HTR-8/SVneo (cell line): ENCODE data around the gene TSPAN9.

Source experiments
- DNase-seq: peaks from one replicate; pipeline ENCODE4 v3.0.0; 2011; ENCODE audit warnings: low spot score, mixed read lengths; ENCODE audit not compliant: insufficient read length
- FAIRE-seq: peaks from 2 replicates; lab custom pipeline; 2011; peaks lifted over from hg19 to GRCh38; lab: Jason Lieb, UNC

Gene TSPAN9

DNA sequence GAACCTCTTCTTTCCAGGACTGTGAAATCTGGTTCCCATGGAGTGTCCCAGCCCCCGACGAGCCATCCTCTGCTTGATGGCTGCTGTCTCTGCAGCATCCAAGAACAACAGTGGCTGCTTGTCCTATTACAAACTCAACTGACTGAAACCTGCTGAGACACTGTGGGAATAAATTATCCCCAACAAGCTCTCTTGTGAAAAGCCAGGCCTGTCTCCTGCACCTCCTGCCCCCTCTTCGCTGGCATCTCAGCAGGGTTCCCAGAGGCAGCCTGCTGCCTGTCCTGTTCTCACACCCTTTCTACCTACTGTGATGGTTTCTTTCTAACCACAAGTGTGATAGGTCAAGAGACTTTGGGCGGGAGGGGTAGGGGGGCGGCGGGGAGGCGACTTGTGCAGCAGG lies 180.2 kb downstream of the TSPAN9 start:
- DNase-seq, result no peak
- no peak for FAIRE-seq

DNA sequence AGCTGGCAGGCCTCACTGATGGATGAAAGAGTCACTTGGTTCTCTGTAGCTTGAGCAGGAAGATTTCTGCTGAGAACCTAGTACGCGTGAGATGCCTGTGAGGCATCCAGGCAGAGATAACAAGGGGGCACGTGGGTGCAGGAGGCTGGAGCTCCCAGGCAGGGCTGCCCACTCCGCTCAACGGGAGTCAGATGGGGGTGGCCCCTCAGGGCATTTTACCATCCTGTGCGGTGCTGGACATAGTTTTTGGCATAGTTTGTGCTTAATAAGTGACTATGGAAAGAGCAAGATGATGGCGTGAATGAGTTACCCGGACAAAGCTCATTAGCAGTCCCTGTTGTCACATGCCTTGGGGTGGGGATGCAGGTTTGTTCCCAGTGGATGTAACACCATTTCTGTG lies 182.8 kb downstream of the TSPAN9 start:
- no peak for DNase-seq
- FAIRE-seq, result no peak

DNA sequence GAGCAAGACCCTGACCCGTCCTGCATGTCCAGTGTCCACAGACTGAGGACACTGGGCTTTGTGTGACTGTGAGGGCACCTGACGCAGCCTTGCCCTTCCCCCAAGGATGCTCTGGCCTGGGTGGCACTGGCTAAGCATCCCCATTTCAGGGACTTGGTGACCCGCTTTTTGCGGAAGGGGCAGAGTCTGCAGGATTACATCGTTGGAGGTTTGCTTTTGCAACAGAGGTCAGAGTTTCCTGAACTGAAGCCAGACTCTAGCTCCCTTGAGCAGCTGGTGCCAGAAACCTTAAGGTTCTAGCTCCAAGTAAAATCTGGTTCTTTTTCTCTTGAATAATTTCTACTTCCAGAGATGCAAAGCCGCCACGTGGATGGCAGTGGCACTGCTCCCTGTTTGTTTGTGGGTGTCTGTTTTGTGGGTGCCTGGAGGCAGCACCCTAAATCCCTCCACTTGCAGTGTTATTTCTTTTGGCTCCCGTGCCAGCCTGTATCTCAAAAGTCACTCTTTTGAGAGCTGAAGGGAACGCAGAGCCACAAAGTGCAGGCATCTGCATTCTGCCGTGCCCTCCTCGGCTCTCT lies 184.7 kb downstream of the TSPAN9 start:
- no peak for FAIRE-seq
- DNase-seq, result no peak

DNA sequence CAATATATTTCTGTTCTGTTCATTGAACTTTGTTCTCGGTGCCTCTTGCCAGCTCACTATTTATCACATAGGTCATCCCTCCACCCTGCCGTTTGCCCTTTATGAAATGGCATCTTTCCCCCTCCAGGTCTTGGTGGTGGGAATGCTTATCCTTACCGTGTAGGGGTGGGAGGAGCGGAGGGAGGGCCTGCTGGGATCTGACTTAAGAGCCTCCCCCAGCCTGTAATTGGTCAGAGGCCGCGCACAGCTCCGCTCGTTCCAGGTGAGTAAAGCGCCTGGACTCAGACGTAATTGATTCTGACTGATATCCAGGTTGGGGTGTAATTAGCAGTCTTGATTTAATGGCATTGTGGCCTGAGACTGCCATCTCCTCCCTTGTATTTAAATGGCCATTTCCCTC lies 185.3 kb downstream of the TSPAN9 start:
- no peak for DNase-seq
- FAIRE-seq, result no peak

DNA sequence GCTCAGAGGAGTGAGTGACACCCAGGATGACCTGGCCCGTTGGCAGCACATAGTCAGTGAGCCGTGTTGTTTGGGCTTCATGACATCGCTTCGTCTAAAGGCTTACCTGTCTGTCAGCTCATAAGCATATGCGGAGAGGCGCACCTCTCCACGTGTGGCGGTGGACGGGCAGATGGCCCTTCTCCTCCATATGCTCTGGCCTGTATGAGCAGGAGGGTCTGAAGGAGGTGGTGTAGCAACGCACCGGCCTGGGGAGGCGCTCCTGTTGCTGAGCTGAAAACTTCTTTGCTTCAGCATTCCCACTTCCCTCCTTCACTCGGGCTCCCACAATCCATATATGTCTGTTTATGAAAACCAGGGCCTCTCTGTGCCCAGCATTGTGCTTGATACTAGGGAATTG lies 186.1 kb downstream of the TSPAN9 start:
- DNase-seq, result no peak
- no peak for FAIRE-seq

DNA sequence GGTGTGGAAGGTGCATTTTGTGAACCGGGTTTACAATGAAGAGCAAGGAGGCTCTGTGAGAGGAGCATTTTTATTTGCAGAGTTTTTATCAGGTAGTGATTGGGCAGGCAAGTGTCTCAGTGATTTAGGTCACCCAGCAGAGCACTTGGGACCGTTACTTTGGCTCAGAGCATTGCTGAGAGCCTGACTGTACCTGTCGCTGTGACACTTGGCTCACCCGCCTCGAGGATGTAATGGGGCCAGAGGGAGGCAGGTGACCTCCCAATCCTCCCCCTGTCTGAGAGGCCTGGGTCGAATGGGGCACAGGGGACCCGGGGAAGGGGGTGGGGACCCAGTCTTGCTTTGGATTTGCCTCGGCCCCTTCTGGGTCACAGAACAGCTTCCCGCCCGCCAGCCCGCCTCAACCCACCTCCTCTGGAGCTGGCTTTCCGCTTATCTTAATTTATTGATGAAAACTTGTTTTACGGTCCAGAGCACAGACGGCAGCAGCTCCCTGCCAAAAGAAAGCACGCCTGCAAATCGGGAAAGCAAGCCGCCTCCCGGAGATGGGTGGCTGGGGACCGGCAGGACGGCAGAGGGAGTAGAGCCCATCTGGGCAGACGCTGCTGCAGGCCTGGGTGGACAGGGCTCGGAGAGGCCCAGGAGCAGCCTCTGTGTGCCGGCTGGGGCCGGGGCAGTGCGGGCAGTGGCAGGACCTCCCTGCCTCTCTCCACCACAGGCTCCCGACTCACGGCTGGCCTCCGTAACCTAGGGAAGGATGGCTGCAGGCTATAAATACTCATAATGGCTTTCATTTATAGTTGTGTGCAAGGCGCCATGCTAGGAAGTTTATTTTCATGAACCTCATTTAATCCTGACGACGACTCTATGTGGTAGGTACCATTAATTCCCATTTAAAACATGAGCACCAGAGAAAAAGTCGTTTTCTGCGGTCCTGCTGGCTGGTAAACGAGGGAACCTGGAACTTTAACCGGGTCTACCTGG lies 187.1 kb downstream of the TSPAN9 start:
- FAIRE-seq, result no peak
- DNase-seq, result no peak

GRCh38 chr12:3265406-3265805 lies 188.2 kb downstream of the TSPAN9 start:
- DNase-seq (no peak), FAIRE-seq (no peak)

GRCh38 chr12:3266638-3267037 lies 189.5 kb downstream of the TSPAN9 start:
- FAIRE-seq (no peak), DNase-seq (no peak)

DNA sequence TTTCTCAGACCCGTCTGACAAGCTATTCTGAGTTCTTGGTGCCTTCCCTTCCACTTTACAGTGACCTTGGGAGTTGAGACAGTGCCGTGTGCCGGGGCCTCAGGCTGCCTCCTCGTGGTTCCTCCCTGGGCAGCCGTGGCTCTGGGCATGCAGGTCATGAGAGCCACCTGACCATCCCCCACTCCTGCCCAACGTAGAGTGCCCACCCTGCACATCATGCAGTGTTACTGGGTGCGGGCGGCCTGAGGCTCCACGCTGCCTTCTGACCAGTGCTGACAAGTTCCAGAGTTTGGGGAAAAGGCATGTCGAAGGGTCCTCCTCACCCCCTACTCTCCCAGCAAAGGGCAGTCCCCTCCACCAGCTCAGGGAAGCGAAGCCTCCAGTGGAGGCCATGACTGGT lies 190.5 kb downstream of the TSPAN9 start:
- DNase-seq (no peak), FAIRE-seq (no peak)

GRCh38 chr12:3269594-3269993 lies 192.4 kb downstream of the TSPAN9 start:
- DNase-seq (no peak), FAIRE-seq (no peak)

GRCh38 chr12:3271146-3271545 lies 194.0 kb downstream of the TSPAN9 start:
- DNase-seq (no peak), FAIRE-seq (no peak)

- DNase-seq (no peak), FAIRE-seq (no peak)
Measured at GRCh38 chr12:3271639-3272038, 194.5 kb downstream of the TSPAN9 start.

DNA sequence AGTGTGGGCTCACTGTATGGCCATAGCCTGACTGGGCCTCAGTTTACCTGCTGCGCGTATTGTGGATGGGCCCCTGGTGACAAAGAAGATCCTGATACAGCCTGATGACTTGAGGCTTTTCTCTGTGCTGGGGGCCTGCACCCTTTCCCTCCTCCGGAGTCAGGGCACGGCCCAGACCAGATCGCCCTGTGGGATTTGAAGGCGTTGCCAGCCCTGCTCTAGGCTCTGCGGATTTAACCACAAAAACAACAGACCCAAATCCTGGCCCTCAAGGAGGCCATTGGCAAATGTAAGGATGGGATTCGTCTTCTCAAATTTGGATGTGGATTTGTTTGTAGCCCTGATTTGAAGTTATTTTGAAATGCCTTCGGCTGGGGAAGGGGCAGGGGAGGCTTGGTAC lies 195.8 kb downstream of the TSPAN9 start:
- FAIRE-seq, result no peak
- no peak for DNase-seq

GRCh38 chr12:3273409-3273853 lies 196.3 kb downstream of the TSPAN9 start:
- DNase-seq (peak; percentile 63), FAIRE-seq (peak; percentile 90)

DNA sequence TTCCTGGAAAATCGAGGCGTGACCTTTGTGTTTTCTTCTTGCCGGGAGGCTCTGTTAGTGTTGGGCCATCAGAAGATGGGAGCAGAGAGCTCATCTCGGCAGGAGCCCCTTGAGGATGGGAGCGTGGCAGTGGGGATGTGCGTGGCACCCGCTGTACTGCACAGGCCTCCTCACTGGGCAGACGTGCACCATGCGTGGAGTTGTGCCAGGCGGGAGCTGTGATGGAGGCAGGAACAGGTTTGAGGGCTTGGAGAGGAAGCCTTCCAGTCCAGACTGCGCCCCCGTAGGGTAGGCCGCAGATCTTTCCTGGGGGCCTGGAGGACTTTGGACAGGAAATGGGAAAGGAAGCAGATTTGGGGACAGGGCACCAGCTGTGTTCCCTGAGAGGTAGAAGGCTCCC lies 197.5 kb downstream of the TSPAN9 start:
- FAIRE-seq (peak; percentile 23), DNase-seq (no peak)

GRCh38 chr12:3275171-3276041 lies 198.2 kb downstream of the TSPAN9 start:
- FAIRE-seq, result peak; percentile 87
- DNase-seq, result peak; percentile 95

- DNase-seq (no peak), FAIRE-seq (no peak)
Measured at GRCh38 chr12:3276226-3276625, 199.0 kb downstream of the TSPAN9 start.

DNA sequence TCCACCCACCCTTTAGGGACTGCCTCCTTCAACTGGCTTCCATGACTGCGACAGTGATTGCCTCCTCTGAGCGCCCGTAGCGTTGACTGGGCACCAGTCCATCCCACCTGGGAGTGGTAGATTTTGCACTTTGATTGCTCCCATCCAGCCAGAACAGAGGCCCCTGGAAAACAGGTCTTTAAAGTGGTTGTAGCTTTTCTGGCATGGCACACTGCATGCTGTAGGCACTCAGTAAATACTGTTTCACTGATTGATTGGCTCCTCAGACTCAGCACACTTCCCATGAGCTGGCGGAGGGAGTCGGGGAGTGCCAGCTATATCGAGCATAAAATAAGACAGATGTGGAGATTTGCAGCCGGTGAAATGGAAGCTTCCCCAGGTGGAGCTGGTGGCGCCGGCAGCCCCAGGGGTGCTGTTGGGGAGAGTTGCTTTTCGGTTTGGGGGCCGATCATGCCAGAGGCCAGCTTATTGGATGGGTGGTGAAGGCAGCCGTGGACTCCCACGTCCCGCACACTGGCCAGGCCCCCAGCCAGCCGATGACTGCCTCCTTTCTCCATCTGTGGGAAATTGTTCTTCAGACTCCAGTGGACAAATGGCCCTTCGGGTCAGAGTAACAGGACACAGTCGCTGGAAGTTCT lies 200.2 kb downstream of the TSPAN9 start:
- DNase-seq (no peak), FAIRE-seq (no peak)

- FAIRE-seq (no peak), DNase-seq (no peak)
Measured at GRCh38 chr12:3278681-3279414, 201.7 kb downstream of the TSPAN9 start.

DNA sequence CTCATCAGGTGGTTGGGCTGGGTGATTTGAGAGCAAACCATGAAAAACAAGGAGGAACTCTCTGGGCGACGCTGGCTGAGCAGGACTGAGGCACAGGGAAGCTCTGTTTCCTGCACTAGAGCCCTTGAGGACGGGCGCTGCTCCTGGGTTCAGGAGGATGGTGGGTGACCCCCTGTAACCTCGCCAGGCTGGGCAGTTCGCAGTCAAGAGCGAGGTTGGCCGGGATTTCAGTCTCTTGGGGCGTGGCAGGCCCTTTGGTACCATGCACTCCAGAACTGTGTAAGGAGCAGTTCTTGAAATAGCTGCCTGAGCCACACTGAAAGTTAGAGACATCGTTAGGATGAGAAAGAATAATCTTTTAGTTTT lies 202.2 kb downstream of the TSPAN9 start:
- no peak for FAIRE-seq
- DNase-seq, result no peak
